GM19395 (cell line): ENCODE measurements around the gene PCNX2.

Experiments
- ATAC-seq: cut with Tn5 transposase; IDR thresholded peaks from one replicate; pipeline ENCODE4 v1.9.1; 2021; ENCODE audit warnings: mild to moderate bottlenecking, moderate library complexity; ENCODE audit not compliant: unreplicated experiment

PCNX2 gene

DNA sequence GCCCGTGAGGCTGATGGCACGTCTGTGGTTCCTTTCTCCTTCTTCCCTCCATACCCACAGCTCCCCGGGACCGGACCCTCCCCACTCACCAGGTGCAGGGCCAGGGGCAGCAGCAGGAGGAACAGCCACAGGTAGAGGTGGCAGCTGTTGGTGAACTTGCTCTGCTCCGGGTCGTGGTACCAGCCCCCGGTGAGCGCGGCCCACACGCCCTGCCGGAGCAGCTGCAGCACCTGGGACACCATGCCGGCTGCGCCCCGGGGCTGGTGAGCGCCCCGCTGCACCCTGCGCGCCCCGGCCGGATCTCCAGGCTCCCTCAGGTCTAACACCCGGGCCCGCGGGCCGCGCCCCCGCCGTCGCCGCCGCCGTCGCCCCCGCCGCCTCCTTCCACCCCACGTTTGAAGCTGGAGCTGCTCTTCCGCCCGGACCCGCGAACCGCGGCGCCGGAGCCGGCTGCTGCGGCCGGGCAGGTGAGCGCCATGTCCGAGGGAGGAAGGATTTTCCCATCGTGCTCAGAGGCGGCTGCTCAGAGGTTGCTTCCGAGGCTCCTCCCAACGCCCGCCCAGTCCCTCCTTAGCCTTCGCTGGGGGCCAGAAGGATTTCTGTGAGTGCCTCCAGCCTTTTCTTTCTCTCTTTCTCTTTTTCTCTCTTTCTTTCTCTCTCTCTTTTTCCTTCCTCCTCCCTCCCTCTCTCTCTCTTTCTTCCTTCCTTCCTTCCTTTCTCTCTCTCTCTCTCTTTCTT, at the start of gene PCNX2:
Gene PCNX2, minus strand, starts transcription at position 489 of the 738 bp plus-strand sequence. Its CDS starts 247 bp downstream, at position 242.
- peak; percentile 95 for ATAC-seq

DNA sequence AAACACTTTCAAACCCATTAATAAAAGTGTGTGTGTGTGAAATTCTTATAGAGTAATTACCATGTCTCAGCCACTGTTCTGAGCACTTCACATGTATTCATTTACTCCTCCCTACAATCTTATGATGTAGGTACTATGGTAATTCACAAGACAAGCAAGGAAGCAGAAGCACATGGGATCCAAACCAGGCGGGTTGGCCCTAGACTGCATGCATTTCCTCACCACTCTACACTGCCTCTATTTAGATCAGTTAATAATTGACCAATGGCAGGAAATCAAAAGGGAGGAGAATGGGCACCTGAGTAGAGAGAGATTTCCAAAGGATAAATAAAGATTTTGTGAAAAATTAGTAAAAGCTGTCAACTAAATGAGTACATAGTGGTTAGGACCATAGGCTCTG, 47.7 kb upstream of the PCNX2 start:
- no peak for ATAC-seq

GRCh38 chr1:233342086-233342485, 46.6 kb upstream of the PCNX2 start:
- no peak for ATAC-seq

- ATAC-seq = no peak
Observed at GRCh38 chr1:233340966-233341516, 45.5 kb upstream of the PCNX2 start.

- no peak for ATAC-seq
Observed at GRCh38 chr1:233340031-233340555, 44.6 kb upstream of the PCNX2 start.

- no peak for ATAC-seq
Observed at GRCh38 chr1:233338102-233338501, 42.6 kb upstream of the PCNX2 start.

- no peak for ATAC-seq
Observed at GRCh38 chr1:233337505-233337904, 42.0 kb upstream of the PCNX2 start.

DNA sequence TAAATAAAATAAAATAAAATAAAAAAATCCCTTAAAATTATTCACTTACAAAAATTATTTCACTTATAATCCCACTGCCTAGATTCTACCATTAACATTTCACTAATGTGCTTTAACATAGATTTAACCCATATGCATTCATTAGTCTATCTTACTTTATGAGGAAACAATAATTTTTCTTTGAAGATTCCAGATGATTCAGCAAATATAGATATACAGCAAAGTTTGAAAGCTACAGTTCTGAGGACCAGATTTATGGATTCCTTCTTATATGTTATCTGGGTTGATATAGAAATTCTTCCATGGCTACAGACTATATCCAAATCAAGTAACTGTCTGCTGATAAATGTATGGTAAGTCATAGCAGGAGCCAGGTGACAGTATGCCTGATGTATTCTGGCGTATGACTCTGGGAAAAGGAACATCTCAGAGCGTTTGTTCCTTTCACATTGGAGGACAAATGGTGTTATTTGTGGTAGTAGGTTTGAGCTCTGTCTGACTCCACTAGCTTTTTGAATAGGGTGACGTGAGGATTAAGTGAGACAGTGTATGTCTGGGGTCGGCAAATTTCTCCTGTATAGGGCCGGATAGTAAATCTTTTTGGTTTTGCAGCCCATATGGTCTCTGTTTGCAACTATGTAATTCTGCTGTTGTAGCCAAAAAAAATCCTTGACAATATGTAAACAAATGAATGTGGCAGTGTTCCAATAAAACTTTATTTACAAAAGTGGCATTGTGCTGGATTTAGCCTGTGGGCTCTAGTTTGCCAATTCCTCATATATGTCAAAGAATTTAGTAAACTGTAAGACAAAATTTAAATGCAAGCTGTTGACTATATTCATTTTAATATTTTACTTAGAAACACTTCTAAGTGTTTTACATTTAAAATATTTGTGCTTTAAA, 41.3 kb upstream of the PCNX2 start:
- ATAC-seq = no peak

DNA sequence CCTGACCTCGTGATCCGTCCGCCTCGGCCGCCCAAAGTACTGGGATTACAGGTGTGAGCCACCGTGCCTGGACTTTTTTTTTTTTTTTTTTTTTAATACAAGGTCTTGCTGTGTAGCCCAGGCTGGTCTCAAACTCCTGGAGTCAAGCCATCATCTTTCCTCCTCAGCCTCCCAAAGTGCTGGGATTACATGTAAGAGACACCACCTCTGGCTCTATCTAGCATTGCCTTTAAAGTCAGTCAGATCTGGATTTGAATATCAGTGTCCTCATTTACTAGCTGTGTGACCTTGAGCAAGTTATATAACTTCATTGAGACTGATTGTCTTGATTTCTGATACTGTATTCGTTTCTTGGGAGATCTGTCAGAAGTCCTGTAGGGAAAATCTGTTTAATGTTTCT, 38.6 kb upstream of the PCNX2 start:
- ATAC-seq = no peak

- ATAC-seq = no peak
Observed at GRCh38 chr1:233333086-233333485, 37.6 kb upstream of the PCNX2 start.

DNA sequence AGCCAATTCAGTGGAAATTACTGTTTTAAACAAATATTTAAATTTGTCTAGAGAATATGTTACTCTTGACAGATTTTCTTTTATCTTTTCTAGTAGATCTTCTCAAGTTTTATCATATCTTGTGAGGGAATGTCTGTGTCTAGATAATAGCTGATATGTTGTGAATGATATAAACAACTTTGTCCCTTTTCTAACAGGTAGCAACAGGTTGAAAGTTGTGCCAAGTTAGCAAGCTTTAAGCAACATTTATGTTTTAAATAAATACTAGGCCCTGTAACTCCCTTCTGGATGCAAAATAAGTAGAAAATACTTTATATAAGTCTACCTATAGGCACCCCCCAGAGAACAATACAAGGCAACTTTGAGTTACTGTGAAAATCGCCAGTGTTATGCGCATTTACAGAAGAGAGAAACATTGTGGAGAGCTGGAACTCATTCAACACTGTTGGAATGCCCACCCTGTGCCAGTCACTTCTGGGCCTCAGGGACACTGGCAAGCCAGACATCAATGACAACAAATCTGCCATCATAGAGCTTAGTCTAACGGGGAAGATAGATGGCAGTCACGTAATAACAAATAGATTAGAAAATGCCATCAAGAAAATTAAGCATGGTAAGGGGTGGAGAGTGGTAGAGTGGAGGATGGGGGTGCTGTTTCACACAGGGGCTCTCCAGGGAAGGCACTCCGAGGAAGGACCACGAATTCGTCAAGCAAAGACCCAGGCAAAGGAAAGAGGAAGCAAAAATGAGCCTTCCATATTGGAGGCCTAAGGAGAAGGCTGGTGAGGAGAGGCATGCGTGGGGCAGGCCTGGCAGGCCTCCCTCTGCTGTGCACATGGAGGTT, 36.4 kb upstream of the PCNX2 start:
- no peak for ATAC-seq

DNA sequence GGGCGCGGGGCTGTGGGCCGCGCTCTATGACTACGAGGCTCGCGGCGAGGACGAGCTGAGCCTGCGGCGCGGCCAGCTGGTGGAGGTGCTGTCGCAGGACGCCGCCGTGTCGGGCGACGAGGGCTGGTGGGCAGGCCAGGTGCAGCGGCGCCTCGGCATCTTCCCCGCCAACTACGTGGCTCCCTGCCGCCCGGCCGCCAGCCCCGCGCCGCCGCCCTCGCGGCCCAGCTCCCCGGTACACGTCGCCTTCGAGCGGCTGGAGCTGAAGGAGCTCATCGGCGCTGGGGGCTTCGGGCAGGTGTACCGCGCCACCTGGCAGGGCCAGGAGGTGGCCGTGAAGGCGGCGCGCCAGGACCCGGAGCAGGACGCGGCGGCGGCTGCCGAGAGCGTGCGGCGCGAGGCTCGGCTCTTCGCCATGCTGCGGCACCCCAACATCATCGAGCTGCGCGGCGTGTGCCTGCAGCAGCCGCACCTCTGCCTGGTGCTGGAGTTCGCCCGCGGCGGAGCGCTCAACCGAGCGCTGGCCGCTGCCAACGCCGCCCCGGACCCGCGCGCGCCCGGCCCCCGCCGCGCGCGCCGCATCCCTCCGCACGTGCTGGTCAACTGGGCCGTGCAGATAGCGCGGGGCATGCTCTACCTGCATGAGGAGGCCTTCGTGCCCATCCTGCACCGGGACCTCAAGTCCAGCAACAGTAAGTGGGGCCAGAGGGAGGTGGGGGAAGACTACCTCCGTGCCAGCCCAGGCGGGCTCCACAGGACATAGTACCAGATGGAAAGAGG, 32.8 kb upstream of the PCNX2 start:
- ATAC-seq = peak; percentile 33

- peak; percentile 55 for ATAC-seq
Observed at GRCh38 chr1:233327651-233328141, 32.2 kb upstream of the PCNX2 start, which contains the start of gene MAP3K21. Gene MAP3K21, plus strand, starts transcription at chr1:233327724. Its CDS starts 305 bp downstream, at chr1:233328029.

DNA sequence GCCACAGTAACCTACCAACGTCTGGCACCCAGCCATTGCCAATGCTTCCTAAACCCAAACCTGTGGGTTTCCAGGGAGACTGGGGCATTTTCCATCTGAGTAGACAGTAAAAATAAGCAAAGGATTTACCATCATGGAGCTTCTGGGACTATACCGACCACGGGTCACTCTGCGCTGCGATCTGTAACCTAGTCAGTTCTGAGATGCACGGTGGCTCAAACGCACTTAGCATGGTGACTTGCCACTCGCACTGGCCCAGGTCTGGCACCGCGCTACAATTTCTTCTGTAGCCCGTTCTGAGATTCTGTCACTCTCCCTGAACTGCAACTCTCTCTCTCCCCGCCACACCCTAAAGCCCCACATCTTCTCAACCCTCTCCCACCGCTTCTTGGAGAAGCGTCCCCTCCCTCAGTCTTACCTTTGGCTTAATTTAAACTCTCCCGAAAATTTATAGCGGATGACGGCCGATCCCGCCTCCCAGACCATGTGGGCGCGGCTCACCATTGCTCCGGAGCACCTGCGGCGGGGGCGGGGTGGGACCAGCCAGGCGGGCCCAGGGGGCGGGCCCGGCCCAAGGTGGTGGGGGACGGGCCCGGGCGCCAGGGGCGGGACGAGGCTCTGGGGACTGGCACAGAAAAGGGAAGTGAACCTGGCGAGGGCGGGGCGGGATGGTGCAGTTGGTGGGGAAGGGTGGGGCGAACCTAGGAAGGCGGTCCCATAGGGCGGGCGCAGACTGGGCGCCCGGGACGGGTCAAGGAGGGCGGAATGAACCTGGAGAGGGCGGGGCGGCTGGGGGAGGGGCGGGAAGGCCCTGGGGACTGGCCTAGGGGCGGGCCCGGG, 31.5 kb upstream of the PCNX2 start:
- peak; percentile 74 for ATAC-seq

DNA sequence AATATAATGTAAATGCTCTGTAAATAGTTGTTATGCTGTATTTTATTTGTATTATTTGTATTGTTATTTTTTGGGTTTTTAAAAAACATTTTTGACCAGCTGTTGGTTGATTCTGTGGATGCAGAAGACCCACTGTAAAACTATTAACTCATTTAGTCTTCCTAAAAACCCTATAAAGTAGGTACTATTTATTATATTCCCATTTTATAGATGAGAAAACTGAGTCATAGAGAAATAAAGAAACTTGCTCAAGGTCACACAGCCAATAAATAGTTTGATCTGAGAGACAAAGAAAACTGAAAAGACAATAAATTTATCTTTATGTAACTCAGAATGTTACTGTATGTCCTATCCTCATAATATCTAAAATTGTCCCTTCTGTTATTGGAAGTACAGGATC, 30.8 kb upstream of the PCNX2 start:
- no peak for ATAC-seq

GRCh38 chr1:233323718-233324117, 28.2 kb upstream of the PCNX2 start:
- ATAC-seq = no peak

GRCh38 chr1:233320023-233320422, 24.5 kb upstream of the PCNX2 start:
- ATAC-seq = no peak

GRCh38 chr1:233319272-233319671, 23.7 kb upstream of the PCNX2 start:
- ATAC-seq = no peak

DNA sequence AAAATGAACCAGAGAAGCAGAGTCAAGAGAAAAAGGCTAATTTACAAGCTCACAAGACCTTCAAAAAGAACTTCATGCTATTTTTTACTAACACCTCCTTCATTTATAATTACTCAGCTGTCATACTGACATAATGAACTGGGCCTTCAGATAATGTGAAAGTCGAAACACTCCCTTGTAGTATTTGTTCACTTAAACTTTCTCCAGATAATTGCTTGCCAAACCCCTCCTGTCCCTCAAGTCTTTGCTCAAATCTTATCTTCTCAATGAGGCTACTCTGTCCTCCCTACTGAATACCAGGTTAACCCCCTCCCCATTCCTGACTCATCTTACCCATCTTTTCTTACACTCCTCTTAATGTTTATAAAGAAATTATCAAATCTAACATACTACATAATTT, 20.9 kb upstream of the PCNX2 start:
- ATAC-seq = no peak
